ENCODE measurements around the gene GORASP1.

Gene GORASP1

GRCh38 chr3:39107388-39108199, at the start of gene GORASP1, which contains the start of gene TTC21A:
Gene GORASP1 (minus strand): TSS chr3:39107627. CDS start chr3:39107541, 86 bp downstream.
Gene TTC21A (plus strand): TSS chr3:39107680. CDS start chr3:39107838, 158 bp downstream.
- Histone ChIP-seq H3K4me3 (ENCODE audit: low read length in 2 of 2) (peak within 1 kb of the TSS; percentile 90), H3K9me3 (ENCODE audit: control insufficient read depth in 2 of 2, low read length in 2 of 2) (no peaks in the 10 kb centered on the region), H3K36me3 (ENCODE audit: control insufficient read depth in 2 of 2, insufficient read depth in 2 of 2, low read length in 2 of 2) (no peaks in the 10 kb centered on the region), H3K4me1 (ENCODE audit: control insufficient read depth in 2 of 2, insufficient read depth in 2 of 2, low read length in 2 of 2) (peaks cover 24 to 26% of the 10 kb centered on the region in 2 donors), H3K9ac (ENCODE audit: low read depth in 1 of 2, low read length in 2 of 2) (peak within 1 kb of the TSS; percentile 85 to 93), H3K27ac (ENCODE audit: low read depth in 2 of 2, low read length in 2 of 2) (peak within 1 kb of the TSS; percentile 89 to 92), H3K27me3 (ENCODE audit: control insufficient read depth in 2 of 2, insufficient read depth in 2 of 2, low read length in 2 of 2) (no peaks in the 10 kb centered on the region)

GRCh38 chr3:39156421-39156820, 49.0 kb upstream of the GORASP1 start:
- Histone ChIP-seq H3K36me3 (ENCODE audit: control insufficient read depth in 2 of 2, insufficient read depth in 2 of 2, low read length in 2 of 2) (no peaks in the 10 kb centered on the region), H3K9ac (ENCODE audit: low read depth in 1 of 2, low read length in 2 of 2) (no peak overlapping the region), H3K9me3 (ENCODE audit: control insufficient read depth in 2 of 2, low read length in 2 of 2) (no peaks in the 10 kb centered on the region), H3K27ac (ENCODE audit: low read depth in 2 of 2, low read length in 2 of 2) (no peak overlapping the region), H3K4me1 (ENCODE audit: control insufficient read depth in 2 of 2, insufficient read depth in 2 of 2, low read length in 2 of 2) (peaks cover 14 to 27% of the 10 kb centered on the region in 2 donors), H3K4me3 (ENCODE audit: low read length in 2 of 2) (no peak overlapping the region), H3K27me3 (ENCODE audit: control insufficient read depth in 2 of 2, insufficient read depth in 2 of 2, low read length in 2 of 2) (no peaks in the 10 kb centered on the region)

GRCh38 chr3:39154280-39155021, 47.0 kb upstream of the GORASP1 start:
- no peak overlapping the region for H3K4me3 ChIP-seq (ENCODE audit: low read length in 2 of 2)
- H3K27me3 ChIP-seq (ENCODE audit: control insufficient read depth in 2 of 2, insufficient read depth in 2 of 2, low read length in 2 of 2), result no peaks in the 10 kb centered on the region
- peaks cover 33 to 45% of the 10 kb centered on the region in 2 donors for H3K4me1 ChIP-seq (ENCODE audit: control insufficient read depth in 2 of 2, insufficient read depth in 2 of 2, low read length in 2 of 2)
- H3K9ac ChIP-seq (ENCODE audit: low read depth in 1 of 2, low read length in 2 of 2), result peak overlapping the region in 1 of 2 donors; percentile 58
- H3K27ac ChIP-seq (ENCODE audit: low read depth in 2 of 2, low read length in 2 of 2), result peak overlapping the region; percentile 81 to 90
- no peaks in the 10 kb centered on the region for H3K36me3 ChIP-seq (ENCODE audit: control insufficient read depth in 2 of 2, insufficient read depth in 2 of 2, low read length in 2 of 2)
- no peaks in the 10 kb centered on the region for H3K9me3 ChIP-seq (ENCODE audit: control insufficient read depth in 2 of 2, low read length in 2 of 2)

GRCh38 chr3:39153977-39154279, 46.5 kb upstream of the GORASP1 start:
- Histone ChIP-seq H3K27ac (ENCODE audit: low read depth in 2 of 2, low read length in 2 of 2) (peak overlapping the region; percentile 81 to 90), H3K9me3 (ENCODE audit: control insufficient read depth in 2 of 2, low read length in 2 of 2) (no peaks in the 10 kb centered on the region), H3K9ac (ENCODE audit: low read depth in 1 of 2, low read length in 2 of 2) (peak overlapping the region; percentile 56 to 58), H3K4me1 (ENCODE audit: control insufficient read depth in 2 of 2, insufficient read depth in 2 of 2, low read length in 2 of 2) (peaks cover 38 to 50% of the 10 kb centered on the region in 2 donors), H3K4me3 (ENCODE audit: low read length in 2 of 2) (peak overlapping the region; percentile 54 to 65), H3K27me3 (ENCODE audit: control insufficient read depth in 2 of 2, insufficient read depth in 2 of 2, low read length in 2 of 2) (no peaks in the 10 kb centered on the region), H3K36me3 (ENCODE audit: control insufficient read depth in 2 of 2, insufficient read depth in 2 of 2, low read length in 2 of 2) (no peaks in the 10 kb centered on the region)

GRCh38 chr3:39150803-39151631, 43.6 kb upstream of the GORASP1 start:
- no peaks in the 10 kb centered on the region for H3K9me3 ChIP-seq (ENCODE audit: control insufficient read depth in 2 of 2, low read length in 2 of 2)
- H3K4me1 ChIP-seq (ENCODE audit: control insufficient read depth in 2 of 2, insufficient read depth in 2 of 2, low read length in 2 of 2), result peaks cover 68 to 78% of the 10 kb centered on the region in 2 donors
- H3K27ac ChIP-seq (ENCODE audit: low read depth in 2 of 2, low read length in 2 of 2), result peak overlapping the region; percentile 98 to 99
- H3K36me3 ChIP-seq (ENCODE audit: control insufficient read depth in 2 of 2, insufficient read depth in 2 of 2, low read length in 2 of 2), result peaks cover 0 to 2% of the 10 kb centered on the region in 2 donors
- H3K9ac ChIP-seq (ENCODE audit: low read depth in 1 of 2, low read length in 2 of 2), result peak overlapping the region; percentile 52 to 99
- H3K4me3 ChIP-seq (ENCODE audit: low read length in 2 of 2), result peak overlapping the region; percentile 95 to 98
- no peaks in the 10 kb centered on the region for H3K27me3 ChIP-seq (ENCODE audit: control insufficient read depth in 2 of 2, insufficient read depth in 2 of 2, low read length in 2 of 2)

GRCh38 chr3:39150148-39150802, 42.8 kb upstream of the GORASP1 start:
- H3K9me3 ChIP-seq (ENCODE audit: control insufficient read depth in 2 of 2, low read length in 2 of 2), result no peaks in the 10 kb centered on the region
- peak overlapping the region; percentile 52 to 99 for H3K9ac ChIP-seq (ENCODE audit: low read depth in 1 of 2, low read length in 2 of 2)
- H3K27ac ChIP-seq (ENCODE audit: low read depth in 2 of 2, low read length in 2 of 2), result peak overlapping the region; percentile 98 to 99
- H3K36me3 ChIP-seq (ENCODE audit: control insufficient read depth in 2 of 2, insufficient read depth in 2 of 2, low read length in 2 of 2), result peaks cover 0 to 9% of the 10 kb centered on the region in 2 donors
- peak overlapping the region; percentile 51 to 98 for H3K4me3 ChIP-seq (ENCODE audit: low read length in 2 of 2)
- no peaks in the 10 kb centered on the region for H3K27me3 ChIP-seq (ENCODE audit: control insufficient read depth in 2 of 2, insufficient read depth in 2 of 2, low read length in 2 of 2)
- peaks cover 73 to 79% of the 10 kb centered on the region in 2 donors for H3K4me1 ChIP-seq (ENCODE audit: control insufficient read depth in 2 of 2, insufficient read depth in 2 of 2, low read length in 2 of 2)

GRCh38 chr3:39149498-39150147, 42.2 kb upstream of the GORASP1 start:
- Histone ChIP-seq H3K9ac (ENCODE audit: low read depth in 1 of 2, low read length in 2 of 2) (peak overlapping the region in 1 of 2 donors; percentile 13), H3K4me1 (ENCODE audit: control insufficient read depth in 2 of 2, insufficient read depth in 2 of 2, low read length in 2 of 2) (peaks cover 73 to 74% of the 10 kb centered on the region in 2 donors), H3K27me3 (ENCODE audit: control insufficient read depth in 2 of 2, insufficient read depth in 2 of 2, low read length in 2 of 2) (no peaks in the 10 kb centered on the region), H3K36me3 (ENCODE audit: control insufficient read depth in 2 of 2, insufficient read depth in 2 of 2, low read length in 2 of 2) (peaks cover 5 to 15% of the 10 kb centered on the region in 2 donors), H3K27ac (ENCODE audit: low read depth in 2 of 2, low read length in 2 of 2) (peak overlapping the region; percentile 87 to 89), H3K9me3 (ENCODE audit: control insufficient read depth in 2 of 2, low read length in 2 of 2) (no peaks in the 10 kb centered on the region), H3K4me3 (ENCODE audit: low read length in 2 of 2) (no peak overlapping the region)

- Histone ChIP-seq H3K27me3 (ENCODE audit: control insufficient read depth in 2 of 2, insufficient read depth in 2 of 2, low read length in 2 of 2) (no peaks in the 10 kb centered on the region), H3K4me1 (ENCODE audit: control insufficient read depth in 2 of 2, insufficient read depth in 2 of 2, low read length in 2 of 2) (peaks cover 69 to 70% of the 10 kb centered on the region in 2 donors), H3K4me3 (ENCODE audit: low read length in 2 of 2) (no peak overlapping the region), H3K36me3 (ENCODE audit: control insufficient read depth in 2 of 2, insufficient read depth in 2 of 2, low read length in 2 of 2) (peaks cover 10 to 21% of the 10 kb centered on the region in 2 donors), H3K9me3 (ENCODE audit: control insufficient read depth in 2 of 2, low read length in 2 of 2) (no peaks in the 10 kb centered on the region), H3K9ac (ENCODE audit: low read depth in 1 of 2, low read length in 2 of 2) (peak overlapping the region in 1 of 2 donors; percentile 63), H3K27ac (ENCODE audit: low read depth in 2 of 2, low read length in 2 of 2) (peak overlapping the region; percentile 87 to 89)
These were observed 41.6 kb upstream of the GORASP1 start for GRCh38 chr3:39149059-39149455.
